Mucosa of descending colon (tissue), 3 donors: Measurements from ENCODE around the gene TMEM273. TPM values are rescaled to one million over a fixed set of nuclear protein-coding genes. Genes with fewer than 3 reads are reported as not detected.
A peak's percentile ranks its signal among the peaks of the same experiment; 100 is the strongest.

Experiments
- ATAC-seq: fragments of 200-7000 bp; cut with Tn5 transposase; one replicate; pipeline ENCODE4 v1.9.1; 2020; ENCODE audit warnings: mild to moderate bottlenecking, moderate library complexity
- DNase-seq, 3 donors: peaks; one replicate each; pipeline ENCODE4 v3.0.0-alpha.2; 2020
- H3K36me3 ChIP-seq: fragments of 200-600 bp; one replicate; pipeline ENCODE4 v1.8.0; 2021; ENCODE audit warnings: low read depth, mild to moderate bottlenecking
- H3K4me1 ChIP-seq: fragments of 200-600 bp; one replicate; pipeline ENCODE4 v1.8.0; 2021; ENCODE audit warnings: low read depth, mild to moderate bottlenecking
- H3K4me3 ChIP-seq: fragments of 200-600 bp; one replicate; pipeline ENCODE4 v1.8.0; 2021; ENCODE audit warnings: mild to moderate bottlenecking
- H3K9me3 ChIP-seq: fragments of 200-600 bp; one replicate; pipeline ENCODE4 v1.8.0; 2021; ENCODE audit warnings: mild to moderate bottlenecking
- CTCF ChIP-seq: fragments of 200-600 bp; IDR thresholded peaks from one replicate; pipeline ENCODE4 v1.8.0; 2022; ENCODE audit warnings: antibody characterized with exemption, mild to moderate bottlenecking
- intact Hi-C, 2 donors: fragments of 100-400 bp; cut with DNase I in 1 of 2; cut with micrococcal nuclease in 1 of 2; formaldehyde crosslinking; loops; one replicate each; pipeline versions ENCODE4 v1.11.0 to v1.11.1; 2022; cut with DNase I, micrococcal nuclease
- total RNA-seq, 3 donors: library from RNA; stranded (reverse); fragmentation: NEBNext Ultra II Directional in 2 of 3; extraction: Animal tissue kit (Norgen Biotek cat#: 25700) in 2 of 3; gene quantifications; one replicate each; pipeline versions ENCODE4 v1.2.1 to v1.2.4, GENCODE V29; 2021 to 2023
- donor health status: DM: no; HTN: no; CAD: no; lungs with moderate emphysema.
- donor health status: DM: no; HTN: no; CAD: no.
- donor health status: DM: no; HTN: yes; CAD: no.

The TMEM273 gene
- total RNA-seq, 3 donors from 2014 or later: 4.8 to 12.7 (median 7.0) TPM

- intact Hi-C loops: no loop called here
- ATAC-seq (peak; percentile 7), DNase-seq (no peak)
- no peak for TF ChIP-seq CTCF
- no peaks in the 10 kb centered on the region for H3K9me3 ChIP-seq
- H3K36me3 ChIP-seq: no peaks in the 10 kb centered on the region
- H3K4me1 ChIP-seq: peaks cover 4% of the 10 kb centered on the region
- H3K4me3 ChIP-seq: no peak overlapping the region
Observed at GRCh38 chr10:49174261-49174925, 13.8 kb downstream of the TMEM273 start.

- Histone ChIP-seq H3K4me1 (peaks cover 4% of the 10 kb centered on the region), H3K36me3 (no peaks in the 10 kb centered on the region), H3K9me3 (no peaks in the 10 kb centered on the region), H3K4me3 (no peak overlapping the region)
- TF ChIP-seq CTCF: no peak
- intact Hi-C loops: no loop called here
- DNase-seq (no peak), ATAC-seq (no peak)
Observed at GRCh38 chr10:49173853-49174252, 14.3 kb downstream of the TMEM273 start.

- Histone ChIP-seq H3K9me3 (no peaks in the 10 kb centered on the region), H3K4me1 (peaks cover 4% of the 10 kb centered on the region), H3K4me3 (no peak overlapping the region), H3K36me3 (no peaks in the 10 kb centered on the region)
- TF ChIP-seq CTCF: no peak
- no peak for ATAC-seq
- DNase-seq: no peak
- intact Hi-C loops: no loop called here
Observed at GRCh38 chr10:49173201-49173772, 14.9 kb downstream of the TMEM273 start.

- ATAC-seq: no peak
- Histone ChIP-seq H3K4me3 (no peak overlapping the region), H3K4me1 (peaks cover 4% of the 10 kb centered on the region), H3K36me3 (no peaks in the 10 kb centered on the region), H3K9me3 (no peaks in the 10 kb centered on the region)
- intact Hi-C loops: no loop called here
- no peak for TF ChIP-seq CTCF
- no peak for DNase-seq
Observed at GRCh38 chr10:49172777-49173132, 15.4 kb downstream of the TMEM273 start.

GRCh38 chr10:49172061-49172776, 16.0 kb downstream of the TMEM273 start:
- H3K9me3 ChIP-seq: no peaks in the 10 kb centered on the region
- no peak for ATAC-seq
- no peak for DNase-seq
- H3K4me3 ChIP-seq: no peak overlapping the region
- intact Hi-C loops: no loop called here
- H3K36me3 ChIP-seq: no peaks in the 10 kb centered on the region
- no peak for TF ChIP-seq CTCF
- peaks cover 4% of the 10 kb centered on the region for H3K4me1 ChIP-seq
